A204.1 (cell line): Measurements from ENCODE around the gene PRKRA.
"Not testable (repeated sequence)": the region's sequence is repeated elsewhere in the genome, so short reads cannot be mapped to it uniquely, and the experiment has no call there.

Experiments used
- FAIRE-seq: peaks from 2 replicates; lab custom pipeline; 2012; peaks lifted over from hg19 to GRCh38; lab: Jason Lieb, UNC

Gene PRKRA

GRCh38 chr2:178413472-178414265 is 37.3 kb downstream of the PRKRA start:
- no peak for FAIRE-seq

GRCh38 chr2:178412453-178412852 is 38.5 kb downstream of the PRKRA start:
- FAIRE-seq, result not testable (repeated sequence)

GRCh38 chr2:178412047-178412446 is 38.9 kb downstream of the PRKRA start:
- FAIRE-seq, result no peak

GRCh38 chr2:178409261-178409660 is 41.7 kb downstream of the PRKRA start:
- FAIRE-seq, result no peak

GRCh38 chr2:178404368-178404767 is 46.6 kb downstream of the PRKRA start:
- FAIRE-seq, result no peak

- FAIRE-seq, result no peak
These were observed 47.2 kb downstream of the PRKRA start for GRCh38 chr2:178403671-178404306.

GRCh38 chr2:178401994-178402437 is 49.0 kb downstream of the PRKRA start:
- no peak for FAIRE-seq

- peak; percentile 95 for FAIRE-seq
These were observed 53.9 kb downstream of the PRKRA start for GRCh38 chr2:178397002-178397605.

- no peak for FAIRE-seq
These were observed 54.9 kb downstream of the PRKRA start for GRCh38 chr2:178395941-178396570.

GRCh38 chr2:178395295-178395694 is 55.7 kb downstream of the PRKRA start:
- FAIRE-seq, result no peak

GRCh38 chr2:178394859-178395258 is 56.1 kb downstream of the PRKRA start:
- no peak for FAIRE-seq

- FAIRE-seq, result no peak
These were observed 58.8 kb downstream of the PRKRA start for GRCh38 chr2:178392215-178392614.

GRCh38 chr2:178391701-178392100 is 59.3 kb downstream of the PRKRA start:
- no peak for FAIRE-seq

GRCh38 chr2:178388287-178388686 is 62.7 kb downstream of the PRKRA start:
- FAIRE-seq, result no peak

- FAIRE-seq, result no peak
These were observed 63.9 kb downstream of the PRKRA start for GRCh38 chr2:178386986-178387597.

GRCh38 chr2:178385595-178386148 is 65.3 kb downstream of the PRKRA start:
- FAIRE-seq, result no peak

GRCh38 chr2:178383718-178384117 is 67.3 kb downstream of the PRKRA start:
- no peak for FAIRE-seq
